HG03575 (cell line): ENCODE measurements around the gene SCRN1.

ENCODE experiments used
- ATAC-seq: cut with Tn5 transposase; IDR thresholded peaks from one replicate; pipeline ENCODE4 v1.9.1; 2021; ENCODE audit not compliant: unreplicated experiment, insufficient number of reproducible peaks, low FRiP score; ENCODE audit errors: extremely low read depth

Gene SCRN1

GRCh38 chr7:29881724-29882123 lies 107.9 kb downstream of the SCRN1 start:
- ATAC-seq, result no peak

- no peak for ATAC-seq
Measured at GRCh38 chr7:29879609-29880008, 110.0 kb downstream of the SCRN1 start.

- no peak for ATAC-seq
Measured at GRCh38 chr7:29878081-29878688, 111.4 kb downstream of the SCRN1 start.

- ATAC-seq, result no peak
Measured at GRCh38 chr7:29877196-29877595, 112.4 kb downstream of the SCRN1 start.

- ATAC-seq, result no peak
Measured at GRCh38 chr7:29875741-29876140, 113.9 kb downstream of the SCRN1 start.

- ATAC-seq, result no peak
Measured at GRCh38 chr7:29873644-29874294, 115.8 kb downstream of the SCRN1 start.

GRCh38 chr7:29871787-29872398 lies 117.7 kb downstream of the SCRN1 start:
- ATAC-seq, result no peak
